Lower leg skin (tissue), 3 donors: ENCODE measurements around the gene TRAK1.

Source experiments
- POLR2A ChIP-seq, 2 donors: fragments of 450-650 bp; IDR thresholded peaks; one replicate each; pipeline ENCODE4 v1.6.1; 2016 to 2017; ENCODE audit warnings: antibody characterized with exemption in 2 of 2, mild to moderate bottlenecking in 1 of 2, moderate library complexity in 1 of 2
- TF ChIP-seq, protein P1 (sequence below), 3 donors: fragments of 450-650 bp; IDR thresholded peaks; one replicate each; pipeline ENCODE4 v1.5.1; 2016; ENCODE audit warnings: antibody characterized with exemption in 3 of 3, mild to moderate bottlenecking in 3 of 3, moderate library complexity in 2 of 3

DNA sequence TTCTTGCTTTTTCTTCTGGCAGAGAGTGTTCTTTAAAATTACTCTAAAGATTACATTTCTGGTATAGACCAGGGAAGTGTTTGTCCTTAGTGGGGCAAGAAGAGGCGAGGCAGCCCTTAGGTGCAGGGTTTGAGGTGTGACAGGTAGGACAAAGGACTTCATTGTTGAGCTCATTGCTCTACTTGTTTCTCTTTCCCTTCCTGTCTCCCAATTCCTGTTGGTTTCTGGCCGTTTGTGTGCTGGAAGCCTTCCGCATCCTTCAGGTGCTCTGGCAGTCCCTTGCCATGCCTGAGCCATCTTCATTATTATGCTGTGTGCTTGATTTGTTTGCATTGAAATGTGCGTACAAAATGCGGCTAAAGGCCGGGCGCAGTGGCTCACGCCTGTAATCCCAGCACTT, 89.7 kb downstream of the TRAK1 start:
- TF ChIP-seq, protein P1, sequence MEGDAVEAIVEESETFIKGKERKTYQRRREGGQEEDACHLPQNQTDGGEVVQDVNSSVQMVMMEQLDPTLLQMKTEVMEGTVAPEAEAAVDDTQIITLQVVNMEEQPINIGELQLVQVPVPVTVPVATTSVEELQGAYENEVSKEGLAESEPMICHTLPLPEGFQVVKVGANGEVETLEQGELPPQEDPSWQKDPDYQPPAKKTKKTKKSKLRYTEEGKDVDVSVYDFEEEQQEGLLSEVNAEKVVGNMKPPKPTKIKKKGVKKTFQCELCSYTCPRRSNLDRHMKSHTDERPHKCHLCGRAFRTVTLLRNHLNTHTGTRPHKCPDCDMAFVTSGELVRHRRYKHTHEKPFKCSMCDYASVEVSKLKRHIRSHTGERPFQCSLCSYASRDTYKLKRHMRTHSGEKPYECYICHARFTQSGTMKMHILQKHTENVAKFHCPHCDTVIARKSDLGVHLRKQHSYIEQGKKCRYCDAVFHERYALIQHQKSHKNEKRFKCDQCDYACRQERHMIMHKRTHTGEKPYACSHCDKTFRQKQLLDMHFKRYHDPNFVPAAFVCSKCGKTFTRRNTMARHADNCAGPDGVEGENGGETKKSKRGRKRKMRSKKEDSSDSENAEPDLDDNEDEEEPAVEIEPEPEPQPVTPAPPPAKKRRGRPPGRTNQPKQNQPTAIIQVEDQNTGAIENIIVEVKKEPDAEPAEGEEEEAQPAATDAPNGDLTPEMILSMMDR (IDR thresholded peaks at IDR 0.05): no peak
- no peak for TF ChIP-seq POLR2A (IDR thresholded peaks at IDR 0.05)
